HG02970 (cell line): ENCODE results near the gene BPHL.
"Not testable (repeated sequence)": the region's sequence is repeated elsewhere in the genome, so short reads cannot be mapped to it uniquely, and the experiment has no call there.

Source experiments
- ATAC-seq: cut with Tn5 transposase; IDR thresholded peaks from one replicate; pipeline ENCODE4 v1.9.1; 2021; ENCODE audit warnings: mild to moderate bottlenecking, moderate library complexity, moderate number of reproducible peaks; ENCODE audit not compliant: unreplicated experiment, low FRiP score

Gene BPHL

DNA sequence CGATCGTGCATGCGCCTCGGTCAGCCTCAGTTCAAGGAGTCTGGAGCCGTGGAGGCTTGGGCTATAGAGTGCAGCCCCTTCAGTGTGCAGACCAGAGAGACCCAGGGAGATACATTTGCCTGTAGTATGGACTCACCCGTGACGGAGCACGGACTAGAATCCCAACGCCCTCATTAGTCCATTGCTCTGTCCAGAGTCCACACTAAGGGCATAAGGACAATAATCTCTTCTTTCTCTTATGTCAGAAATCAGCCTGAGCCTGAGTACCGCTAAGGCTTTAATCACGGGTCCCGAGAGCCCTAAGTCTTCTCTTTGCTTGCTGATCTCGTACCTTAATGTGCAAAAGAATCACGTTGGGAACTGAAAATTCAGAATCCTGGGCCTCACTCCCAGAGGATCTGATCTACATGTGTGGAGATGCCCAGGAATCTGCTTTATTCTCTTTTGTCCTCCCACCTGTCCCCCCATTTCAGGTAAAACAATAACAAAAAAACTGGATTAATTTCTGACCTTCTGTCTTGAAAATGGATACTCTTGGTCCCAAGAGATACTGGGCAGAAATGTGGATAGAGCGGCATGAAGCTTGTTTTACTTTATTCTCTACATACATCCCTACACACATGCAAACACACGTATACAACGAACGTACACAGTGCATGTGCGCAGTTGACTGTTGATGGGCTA, 671 bp downstream of the BPHL start:
- ATAC-seq = no peak

GRCh38 chr6:3120765-3121089, 2.2 kb downstream of the BPHL start:
- no peak for ATAC-seq

GRCh38 chr6:3122823-3123182, 4.3 kb downstream of the BPHL start:
- ATAC-seq = no peak

GRCh38 chr6:3124667-3125066, 6.2 kb downstream of the BPHL start:
- no peak for ATAC-seq

DNA sequence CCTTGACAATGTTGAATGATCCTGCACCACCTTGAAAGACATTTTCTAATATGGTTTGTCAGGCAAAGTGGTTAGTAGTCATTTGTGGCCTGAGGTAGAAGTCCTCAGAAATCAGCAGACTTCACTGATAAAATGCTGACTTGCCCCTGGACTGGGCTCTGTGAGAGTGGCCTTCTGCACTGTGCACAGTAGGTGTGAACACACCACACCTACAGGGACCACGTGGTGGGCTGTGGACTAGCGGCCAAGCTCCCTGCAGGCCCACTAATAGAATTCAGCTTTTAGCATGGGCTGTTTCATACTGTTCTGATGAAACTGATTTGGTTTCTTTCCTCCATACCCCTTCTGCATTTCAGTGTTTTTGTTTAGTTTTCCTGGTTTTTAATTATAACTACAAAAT, 7.3 kb downstream of the BPHL start:
- no peak for ATAC-seq

GRCh38 chr6:3128356-3129108, 10.0 kb downstream of the BPHL start:
- no peak for ATAC-seq

GRCh38 chr6:3131695-3132094, 13.2 kb downstream of the BPHL start:
- no peak for ATAC-seq

- no peak for ATAC-seq
Measured at GRCh38 chr6:3133515-3133914, 15.0 kb downstream of the BPHL start.

DNA sequence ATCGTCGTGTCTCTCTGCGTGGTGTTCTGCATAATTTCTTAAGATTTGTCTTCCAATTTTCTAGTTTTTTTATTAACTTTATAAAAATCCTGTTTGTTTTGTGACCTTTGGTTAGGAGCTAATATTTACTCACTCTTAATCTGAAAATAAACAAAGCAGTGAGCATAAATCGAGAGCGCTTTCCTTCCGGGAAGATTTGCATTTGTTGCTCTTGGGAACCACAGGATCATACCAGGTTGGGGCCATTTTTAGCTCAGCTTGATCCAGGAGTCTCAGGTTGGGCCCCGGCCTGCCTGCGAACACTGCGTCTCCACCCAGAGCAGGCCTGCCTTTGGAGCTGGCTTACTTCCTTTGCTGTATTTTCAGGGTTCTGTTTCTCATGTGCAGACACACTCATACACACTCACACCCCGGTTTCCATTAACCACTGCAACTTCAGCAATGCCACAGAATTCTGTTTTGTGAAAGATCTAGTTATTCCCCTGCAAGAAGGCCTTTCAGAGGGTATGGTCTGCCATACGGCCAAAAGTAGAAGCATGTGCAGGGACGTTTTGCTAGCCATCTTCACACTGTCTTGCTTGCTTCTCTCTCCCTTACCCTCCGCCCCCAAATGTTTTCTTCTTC, 17.3 kb downstream of the BPHL start:
- no peak for ATAC-seq

GRCh38 chr6:3136292-3137011, 17.9 kb downstream of the BPHL start:
- no peak for ATAC-seq

DNA sequence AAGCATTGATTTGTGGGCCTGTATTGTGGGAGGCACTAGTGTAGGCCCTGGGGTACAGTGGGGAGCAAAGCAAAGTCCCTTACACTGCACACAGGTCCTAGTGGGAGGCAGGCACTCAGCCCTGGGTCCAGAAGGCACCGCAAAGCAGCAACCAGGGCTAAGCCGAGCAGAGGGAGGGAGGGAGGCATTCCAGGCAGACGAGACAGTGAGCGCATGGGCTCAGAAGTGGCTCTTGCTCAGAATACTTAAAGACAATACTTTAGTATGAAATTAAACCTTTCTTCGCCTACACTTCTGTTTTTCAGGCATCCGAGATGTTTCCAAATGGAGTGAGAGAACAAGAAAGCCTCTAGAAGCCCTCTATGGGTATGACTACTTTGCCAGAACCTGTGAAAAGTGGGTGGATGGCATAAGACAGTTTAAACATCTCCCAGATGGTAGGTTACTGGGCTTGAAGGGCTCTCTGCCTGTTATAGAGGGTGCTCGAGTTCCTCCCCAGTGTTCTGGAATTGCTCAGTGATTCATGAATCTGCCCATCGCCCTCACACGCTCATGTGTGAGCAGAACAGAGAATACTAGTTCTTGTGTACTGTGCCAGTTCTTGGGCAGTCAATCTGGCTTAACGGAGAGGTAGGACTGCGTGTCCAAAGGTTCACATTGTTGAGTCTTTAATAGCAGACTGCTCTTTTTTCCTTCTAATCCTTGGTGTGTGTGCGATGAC, 18.7 kb downstream of the BPHL start:
- no peak for ATAC-seq

DNA sequence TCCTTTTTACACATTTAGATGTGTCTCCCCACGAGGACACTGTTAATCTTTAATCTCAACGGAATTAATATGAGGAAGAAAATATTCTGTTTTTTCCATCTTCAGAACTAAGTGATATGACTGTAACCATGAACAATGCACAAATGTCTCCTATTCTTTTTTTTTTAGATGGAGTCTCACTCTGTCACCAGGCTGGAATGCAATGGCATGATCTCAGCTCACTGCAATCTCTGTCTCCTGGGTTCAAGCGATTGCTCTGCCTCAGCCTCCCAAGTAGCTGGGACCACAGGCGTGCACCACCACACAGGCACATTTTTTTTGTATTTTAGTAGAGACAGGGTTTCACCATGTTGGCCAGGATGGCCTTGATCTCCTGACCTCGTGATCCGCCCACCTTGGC, 19.4 kb downstream of the BPHL start:
- not testable (repeated sequence) for ATAC-seq

DNA sequence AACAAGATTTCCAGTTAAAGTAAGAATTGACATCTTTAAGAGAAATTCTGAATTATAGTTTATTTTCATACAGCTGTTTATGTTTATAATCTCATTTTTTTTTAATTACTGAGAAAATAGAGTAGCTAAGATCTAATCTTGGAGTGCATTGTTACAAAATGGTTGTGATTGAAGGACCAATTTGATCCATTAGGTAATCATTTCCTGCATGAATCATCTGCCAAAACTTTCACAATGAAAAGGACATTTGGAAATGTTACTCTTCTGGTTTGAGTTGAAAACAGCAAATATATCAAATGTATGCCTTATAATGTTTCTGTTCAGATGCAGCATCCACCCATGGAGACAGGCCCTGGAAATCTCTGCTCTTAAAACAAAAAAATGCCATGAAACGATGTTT, 19.8 kb downstream of the BPHL start:
- ATAC-seq = no peak

- no peak for ATAC-seq
Measured at GRCh38 chr6:3139090-3139903, 20.8 kb downstream of the BPHL start.

- ATAC-seq = no peak
Measured at GRCh38 chr6:3140201-3140600, 21.7 kb downstream of the BPHL start.

GRCh38 chr6:3142536-3142935, 24.0 kb downstream of the BPHL start:
- ATAC-seq = no peak

DNA sequence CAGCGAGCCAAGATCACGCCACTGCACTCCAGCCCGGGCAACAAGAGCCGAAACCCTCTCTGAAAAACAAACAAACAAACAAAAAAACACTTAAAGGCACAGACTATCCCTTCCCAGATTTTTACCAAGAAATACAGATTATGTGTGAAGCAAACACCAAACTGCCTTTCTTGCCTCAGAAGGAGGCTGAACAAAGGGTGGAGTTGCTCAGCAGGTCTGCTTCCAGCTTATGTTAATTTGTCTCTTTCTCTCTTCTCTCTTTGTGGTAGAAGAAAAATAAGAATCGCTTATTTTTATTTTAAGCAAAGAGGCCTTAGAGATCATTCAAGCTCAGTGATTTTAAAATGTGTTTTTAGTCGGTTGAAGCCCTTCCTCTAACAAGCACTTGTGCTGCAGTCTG, 24.6 kb downstream of the BPHL start:
- no peak for ATAC-seq

DNA sequence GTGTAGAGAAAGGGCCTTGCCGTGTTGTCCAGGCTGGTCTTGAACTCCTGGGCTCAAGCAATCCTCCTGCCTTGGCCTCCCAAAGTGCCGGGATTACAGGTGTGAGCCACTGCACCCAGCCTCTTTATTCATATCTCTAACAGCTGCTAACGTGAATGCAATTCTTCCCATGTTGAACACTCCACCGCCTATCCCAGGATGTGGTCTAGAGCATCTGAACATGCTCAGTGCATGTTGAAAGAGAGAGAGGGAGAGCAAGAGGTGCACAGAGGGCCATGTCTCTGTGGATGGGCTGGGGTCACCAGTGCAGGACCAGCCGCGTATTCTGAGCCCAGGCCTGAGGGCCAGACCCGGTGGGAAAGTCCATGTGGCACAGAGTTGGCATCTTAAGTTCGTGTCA, 26.1 kb downstream of the BPHL start:
- no peak for ATAC-seq

GRCh38 chr6:3147914-3148757, 29.6 kb downstream of the BPHL start:
- ATAC-seq = no peak
